Uterus (tissue), 4 donors: ENCODE data around the gene RILPL2. TPM values are rescaled to one million over a fixed set of nuclear protein-coding genes. Genes with fewer than 3 reads are reported as not detected.
"Not testable (repeated sequence)": the region's sequence is repeated elsewhere in the genome, so short reads cannot be mapped to it uniquely, and the experiment has no call there.

ENCODE experiments used
- DNase-seq, 2 donors: peaks; one replicate each; pipeline ENCODE4 v3.0.0-alpha.2; 2019 to 2020
- H3K27ac ChIP-seq, 2 donors: fragments of 200-600 bp; sonication (generic); 1 replicate in 1 of 2; 2 replicates in 1 of 2; pipeline ENCODE4 v1.5.1; 2016 to 2018
- H3K27me3 ChIP-seq, 2 donors: fragments of 200-600 bp; sonication (generic); one replicate each; pipeline ENCODE4 v1.5.1; 2018 to 2019; ENCODE audit warnings: control low read depth in 1 of 2
- H3K36me3 ChIP-seq, 2 donors: fragments of 200-600 bp; sonication (generic); one replicate each; pipeline ENCODE4 v1.5.1; 2019; ENCODE audit warnings: control low read depth in 1 of 2
- H3K4me1 ChIP-seq, 2 donors: fragments of 200-600 bp; sonication (generic); one replicate each; pipeline ENCODE4 v1.5.1; 2018 to 2019; ENCODE audit warnings: control low read depth in 1 of 2
- H3K4me3 ChIP-seq, 2 donors: fragments of 200-600 bp; sonication (generic); 1 replicate in 1 of 2; 2 replicates in 1 of 2; pipeline ENCODE4 v1.5.1; 2018 to 2019; ENCODE audit warnings: mild to moderate bottlenecking in 1 of 2
- H3K9me3 ChIP-seq, 2 donors: fragments of 200-600 bp; sonication (generic); one replicate each; pipeline ENCODE4 v1.5.1; 2019; ENCODE audit warnings: control low read depth in 1 of 2
- CTCF ChIP-seq, 4 experiments: fragments of 200-600 bp in 2 of 4; fragments of 450-650 bp in 2 of 4; sonication (generic) in 2 of 4; IDR thresholded peaks; one replicate each; pipeline ENCODE4 v1.5.1; 2016 to 2019; ENCODE audit warnings: antibody characterized with exemption in 4 of 4, mild to moderate bottlenecking in 2 of 4, moderate library complexity in 1 of 4
- POLR2A ChIP-seq, 2 donors: fragments of 450-650 bp; IDR thresholded peaks; one replicate each; pipeline ENCODE4 v1.6.1; 2016; ENCODE audit warnings: antibody characterized with exemption in 2 of 2, mild to moderate bottlenecking in 1 of 2, moderate library complexity in 1 of 2
- intact Hi-C: fragments of 100-400 bp; cut with DNase I; formaldehyde crosslinking; loops from one replicate; pipeline ENCODE4 v1.15.1; 2023; ENCODE audit warnings: low total_unique reads
- total RNA-seq, 4 donors: library from RNA; depleted of rRNA in 3 of 4; stranded (reverse); fragments of >200 nt in 3 of 4; gene quantifications; one replicate each; pipeline versions ENCODE4 v1.1.0 to v1.2.4, GENCODE V29; 2014 to 2023
- donor health status: DM: yes; HTN: yes; CAD: no.

The RILPL2 gene
- 10 to 100 TPM in 1 of 4 donors, 1 to 10 TPM in 3; 4.0 to 10.1 (median 5.8) TPM for total RNA-seq

DNA sequence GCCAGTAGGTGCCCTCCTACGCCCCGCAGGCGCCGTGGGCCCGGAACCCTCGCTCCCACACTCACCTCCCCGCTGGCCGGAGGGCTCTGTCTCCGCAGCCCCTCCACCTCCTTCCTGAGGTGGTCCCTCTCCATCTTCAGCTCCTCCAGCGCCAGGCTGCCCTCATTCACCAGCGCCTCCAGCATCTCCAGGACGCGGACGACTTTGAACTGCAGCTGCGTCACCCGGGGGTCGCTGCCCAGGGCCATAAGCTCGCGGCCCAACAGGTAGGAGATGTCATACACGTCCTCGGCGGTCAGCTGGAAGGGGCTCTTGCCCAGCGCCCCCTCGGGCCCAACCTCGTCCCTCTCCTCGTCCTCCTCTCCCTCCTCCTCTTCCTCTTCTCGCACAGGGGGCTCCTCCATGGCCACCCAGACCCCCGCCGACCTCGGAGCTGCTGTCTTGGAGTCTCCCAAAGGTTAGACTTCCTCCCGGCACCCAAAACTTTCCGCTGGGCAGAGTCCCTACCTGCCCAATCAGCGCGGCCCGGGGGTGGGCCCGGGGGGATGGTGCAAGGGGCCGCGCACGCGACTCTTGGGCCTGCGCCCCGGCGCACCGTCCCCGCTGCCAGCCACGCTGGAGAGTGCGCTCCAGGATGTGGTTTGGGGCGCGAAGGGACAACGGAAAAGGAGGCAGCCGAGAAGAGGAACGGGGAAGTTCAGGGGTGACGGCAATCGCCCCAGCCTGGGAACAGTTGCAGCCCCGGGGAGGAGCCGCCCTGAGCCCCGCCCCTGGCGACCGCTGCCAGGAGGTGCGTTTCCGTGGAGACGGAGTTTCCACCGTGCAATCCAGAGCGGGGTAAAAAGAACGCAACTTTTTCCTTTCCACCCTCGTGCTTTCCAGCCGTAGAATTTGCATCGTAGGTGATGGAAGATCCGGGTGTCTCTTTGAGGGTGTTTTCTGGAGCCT, at the start of gene RILPL2:
Gene RILPL2, minus strand, starts transcription at position 668 of the 948 bp plus-strand sequence. Its CDS starts 264 bp downstream, at position 404.
- intact Hi-C loops, result no loop called here

GRCh38 chr12:123485756-123486155, 49.3 kb upstream of the RILPL2 start:
- Histone ChIP-seq H3K4me3 (no peak overlapping the region), H3K27ac (no peak overlapping the region), H3K4me1 (no peaks in the 10 kb centered on the region), H3K27me3 (no peaks in the 10 kb centered on the region), H3K36me3 (no peaks in the 10 kb centered on the region), H3K9me3 (no peaks in the 10 kb centered on the region)
- TF ChIP-seq CTCF (IDR thresholded peaks at IDR 0.05) (no peak), POLR2A (IDR thresholded peaks at IDR 0.05) (no peak)
- DNase-seq, result no peak
- intact Hi-C loops, result no loop called here

More for the DNA sequence above, at the start of gene RILPL2:
- TF ChIP-seq POLR2A (IDR thresholded peaks at IDR 0.05), result peak in 1 of 2 donors; percentile 61
- peak in 2 of 4 experiments; percentile 5 to 7 for TF ChIP-seq CTCF (IDR thresholded peaks at IDR 0.05)
- Histone ChIP-seq H3K27me3 (no peaks in the 10 kb centered on the region), H3K4me3 (peak within 1 kb of the TSS; percentile 80 to 83), H3K36me3 (no peaks in the 10 kb centered on the region), H3K27ac (peak within 1 kb of the TSS; percentile 74 to 83), H3K9me3 (no peaks in the 10 kb centered on the region), H3K4me1 (peaks cover 9 to 13% of the 10 kb centered on the region in 2 donors)
- peak; percentile 89 to 91 for DNase-seq

DNA sequence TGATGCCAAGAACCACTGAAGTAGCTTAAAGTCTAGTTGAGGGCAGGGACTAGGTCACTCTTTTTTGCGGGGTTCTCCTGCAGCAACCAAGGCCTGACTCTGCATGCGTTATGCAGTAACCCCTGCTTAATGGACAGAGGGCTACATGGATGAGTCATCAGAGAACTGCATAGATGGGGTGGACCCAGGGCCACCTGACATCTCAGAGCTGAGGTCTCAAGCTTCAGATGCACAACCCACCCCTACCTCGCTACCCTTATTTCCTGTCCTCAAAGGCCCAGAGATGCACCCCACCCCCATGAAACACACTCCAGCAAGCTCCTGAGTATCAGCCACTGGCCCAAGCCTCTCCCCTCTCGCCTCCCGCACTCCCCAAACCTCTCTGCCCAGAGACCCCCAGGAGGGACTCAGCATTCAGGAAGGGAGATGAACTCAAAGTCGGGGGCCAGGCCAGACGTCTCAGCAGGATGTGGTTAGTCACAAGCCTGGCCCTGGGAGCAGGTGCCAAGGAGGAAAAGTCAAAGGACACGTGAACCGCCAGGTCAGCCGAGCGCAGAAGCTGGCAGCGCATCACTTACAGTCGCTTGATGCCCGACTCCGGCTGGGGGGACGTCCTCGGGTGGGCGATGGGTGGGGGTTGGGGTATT, 47.2 kb upstream of the RILPL2 start:
- intact Hi-C loops, result no loop called here
- no peaks in the 10 kb centered on the region for H3K36me3 ChIP-seq
- no peak overlapping the region for H3K27ac ChIP-seq
- no peak for DNase-seq
- no peaks in the 10 kb centered on the region for H3K27me3 ChIP-seq
- no peak overlapping the region for H3K4me3 ChIP-seq
- no peaks in the 10 kb centered on the region for H3K9me3 ChIP-seq
- TF ChIP-seq CTCF (IDR thresholded peaks at IDR 0.05), result no peak
- TF ChIP-seq POLR2A (IDR thresholded peaks at IDR 0.05), result no peak
- no peaks in the 10 kb centered on the region for H3K4me1 ChIP-seq

DNA sequence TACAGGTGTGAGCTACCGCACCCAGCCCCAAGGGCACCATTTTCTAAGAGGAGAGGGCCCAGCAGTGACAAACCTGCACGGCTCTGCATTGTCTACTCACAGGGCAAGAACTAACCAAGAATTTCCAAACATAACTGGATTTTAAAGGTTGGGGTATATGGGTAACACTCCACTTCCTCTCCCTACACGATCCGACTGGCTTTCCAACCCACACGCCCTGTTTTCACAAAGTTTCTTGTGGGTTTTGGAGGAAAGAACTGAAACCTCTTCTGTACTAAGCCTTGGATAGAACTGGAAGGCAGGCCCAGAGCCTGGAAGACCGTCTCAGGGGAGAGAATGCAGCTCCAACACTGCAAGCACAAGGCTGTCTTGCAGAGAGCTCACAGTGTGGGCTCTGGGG, 46.4 kb upstream of the RILPL2 start:
- Histone ChIP-seq H3K27ac (no peak overlapping the region), H3K4me3 (no peak overlapping the region), H3K27me3 (no peaks in the 10 kb centered on the region), H3K9me3 (no peaks in the 10 kb centered on the region), H3K4me1 (no peaks in the 10 kb centered on the region), H3K36me3 (no peaks in the 10 kb centered on the region)
- no peak for TF ChIP-seq CTCF (IDR thresholded peaks at IDR 0.05)
- no peak for TF ChIP-seq POLR2A (IDR thresholded peaks at IDR 0.05)
- intact Hi-C loops, result no loop called here
- DNase-seq, result no peak

GRCh38 chr12:123481251-123481650, 44.8 kb upstream of the RILPL2 start:
- DNase-seq, H3K27ac ChIP-seq, H3K9me3 ChIP-seq, intact Hi-C loops, H3K4me3 ChIP-seq, H3K27me3 ChIP-seq, H3K4me1 ChIP-seq, H3K36me3 ChIP-seq: not testable (repeated sequence)
